Astrocyte (in vitro differentiated cells and primary cell): ENCODE measurements around the gene UBR4.

ENCODE experiments used
- EZH2 ChIP-seq: IDR thresholded peaks from 2 replicates; pipeline ENCODE4 v1.6.1; 2012; ENCODE audit warnings: mild to moderate bottlenecking, low read length, inconsistent platforms; ENCODE audit not compliant: insufficient read depth
- TF ChIP-seq, protein P1 (sequence below): IDR thresholded peaks from 2 replicates; pipeline ENCODE4 v1.5.1; 2011; ENCODE audit warnings: low read depth, mild to moderate bottlenecking, inconsistent platforms, low read length, moderate library complexity; ENCODE audit not compliant: insufficient read depth

DNA sequence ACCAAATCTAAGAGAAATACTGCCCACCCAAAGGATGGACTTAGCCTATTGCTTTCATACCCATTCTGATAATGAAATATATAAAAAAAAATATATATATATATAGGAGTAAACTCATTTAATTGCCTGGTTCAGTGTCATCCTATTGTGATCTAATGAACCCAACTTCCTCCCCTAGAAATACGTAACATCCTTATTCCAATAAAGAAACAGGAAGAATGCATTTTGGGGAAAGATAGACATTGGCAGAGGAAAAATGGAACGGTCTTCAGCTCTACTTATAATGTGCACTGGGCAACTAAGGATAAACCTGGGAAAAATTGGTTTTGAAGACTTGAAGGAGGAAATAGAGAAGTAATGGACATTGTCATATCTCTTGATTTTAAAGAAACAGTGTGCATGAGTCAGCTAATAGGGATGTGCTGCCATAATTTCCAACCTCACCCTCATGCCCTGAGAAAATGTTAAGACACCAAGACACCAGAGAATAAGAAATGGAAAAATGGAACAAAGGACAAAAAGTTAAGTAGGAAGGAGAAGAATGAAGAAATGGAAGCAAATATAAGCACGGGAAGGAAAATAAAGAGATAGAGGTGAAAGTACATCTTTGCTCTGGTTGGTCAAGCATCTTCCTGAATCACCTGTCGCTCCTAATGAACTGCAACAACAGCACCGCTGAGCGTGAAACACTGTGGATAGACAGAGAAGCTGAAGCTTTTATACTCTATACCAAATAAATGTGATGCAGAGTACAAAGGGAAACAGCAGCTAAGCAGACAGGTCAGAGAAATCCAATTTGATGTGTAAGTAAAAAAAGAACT lies 5.4 kb downstream of the UBR4 start:
- TF ChIP-seq, protein P1, sequence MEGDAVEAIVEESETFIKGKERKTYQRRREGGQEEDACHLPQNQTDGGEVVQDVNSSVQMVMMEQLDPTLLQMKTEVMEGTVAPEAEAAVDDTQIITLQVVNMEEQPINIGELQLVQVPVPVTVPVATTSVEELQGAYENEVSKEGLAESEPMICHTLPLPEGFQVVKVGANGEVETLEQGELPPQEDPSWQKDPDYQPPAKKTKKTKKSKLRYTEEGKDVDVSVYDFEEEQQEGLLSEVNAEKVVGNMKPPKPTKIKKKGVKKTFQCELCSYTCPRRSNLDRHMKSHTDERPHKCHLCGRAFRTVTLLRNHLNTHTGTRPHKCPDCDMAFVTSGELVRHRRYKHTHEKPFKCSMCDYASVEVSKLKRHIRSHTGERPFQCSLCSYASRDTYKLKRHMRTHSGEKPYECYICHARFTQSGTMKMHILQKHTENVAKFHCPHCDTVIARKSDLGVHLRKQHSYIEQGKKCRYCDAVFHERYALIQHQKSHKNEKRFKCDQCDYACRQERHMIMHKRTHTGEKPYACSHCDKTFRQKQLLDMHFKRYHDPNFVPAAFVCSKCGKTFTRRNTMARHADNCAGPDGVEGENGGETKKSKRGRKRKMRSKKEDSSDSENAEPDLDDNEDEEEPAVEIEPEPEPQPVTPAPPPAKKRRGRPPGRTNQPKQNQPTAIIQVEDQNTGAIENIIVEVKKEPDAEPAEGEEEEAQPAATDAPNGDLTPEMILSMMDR = no peak
- TF ChIP-seq EZH2 = no peak
